Activated T-cell treated with anti-CD3 and anti-CD28 coated beads, Interleukin-2, amount 50 U/mL, for 72 hours (primary cell): Measurements from ENCODE around the gene CHD5. TPM values are rescaled to one million over a fixed set of nuclear protein-coding genes. Genes with fewer than 3 reads are reported as not detected.

ENCODE experiments used
- ATAC-seq, 2 donors: fragments of 150-1000 bp; cut with Tn5 transposase; replicated peaks in 1 of 2; 2 replicates each; pipeline ENCODE4 v1.10.0; 2021; ENCODE audit warnings: moderate library complexity in 2 of 2, mild to moderate bottlenecking in 1 of 2
- DNase-seq, 2 donors: peaks; one replicate each; pipeline ENCODE4 v3.0.0; 2021 to 2022; ENCODE audit warnings: mixed read lengths in 1 of 2
- H3K27ac Mint-ChIP-seq: one replicate; pipeline ENCODE4 v1.8.0; 2022; ENCODE audit warnings: mild to moderate bottlenecking, moderate library complexity, mixed read lengths
- H3K27me3 Mint-ChIP-seq: one replicate; pipeline ENCODE4 v1.8.0; 2022; ENCODE audit warnings: low read depth, mixed read lengths
- H3K36me3 Mint-ChIP-seq, 2 donors: one replicate each; pipeline ENCODE4 v1.8.0; 2022; ENCODE audit warnings: mixed read lengths in 2 of 2, mild to moderate bottlenecking in 1 of 2; ENCODE audit not compliant: insufficient read depth in 2 of 2
- H3K4me1 Mint-ChIP-seq: one replicate; pipeline ENCODE4 v1.8.0; 2022; ENCODE audit warnings: low read depth, mixed read lengths
- H3K4me3 Mint-ChIP-seq, 2 donors: one replicate each; pipeline ENCODE4 v1.8.0; 2022; ENCODE audit warnings: mild to moderate bottlenecking in 2 of 2, mixed read lengths in 2 of 2, moderate library complexity in 2 of 2
- H3K9me3 Mint-ChIP-seq, 2 donors: one replicate each; pipeline ENCODE4 v1.8.0; 2022; ENCODE audit warnings: mixed read lengths in 2 of 2
- total RNA-seq, 2 donors: library from RNA; stranded (reverse); gene quantifications; one replicate each; pipeline ENCODE4 v1.2.3, GENCODE V29; 2022

The CHD5 gene
- total RNA-seq, 2 donors from 2014 or later = 0.16 to 0.31 TPM

DNA sequence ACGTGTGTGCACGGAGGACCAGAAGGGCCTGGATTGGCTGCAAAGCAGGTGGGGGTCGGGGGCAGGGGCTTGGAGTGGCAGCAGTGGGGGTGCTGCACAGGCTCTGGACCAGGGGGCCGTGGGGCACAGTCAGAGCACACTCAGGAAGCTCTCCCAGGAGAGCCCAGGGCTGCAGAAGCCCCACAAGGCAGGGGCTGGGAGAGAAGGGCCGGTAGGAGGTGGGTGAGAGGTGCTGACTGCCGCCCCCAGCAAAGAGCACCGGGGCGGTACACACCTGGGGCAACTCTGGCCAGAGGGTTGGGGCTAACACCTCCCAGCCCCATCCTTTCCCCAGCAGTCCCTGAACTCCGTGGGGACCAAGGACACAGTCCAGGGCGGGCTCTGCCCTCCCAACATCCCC, 13.9 kb downstream of the CHD5 start:
- no peaks in the 10 kb centered on the region for H3K4me1 Mint-ChIP-seq

DNA sequence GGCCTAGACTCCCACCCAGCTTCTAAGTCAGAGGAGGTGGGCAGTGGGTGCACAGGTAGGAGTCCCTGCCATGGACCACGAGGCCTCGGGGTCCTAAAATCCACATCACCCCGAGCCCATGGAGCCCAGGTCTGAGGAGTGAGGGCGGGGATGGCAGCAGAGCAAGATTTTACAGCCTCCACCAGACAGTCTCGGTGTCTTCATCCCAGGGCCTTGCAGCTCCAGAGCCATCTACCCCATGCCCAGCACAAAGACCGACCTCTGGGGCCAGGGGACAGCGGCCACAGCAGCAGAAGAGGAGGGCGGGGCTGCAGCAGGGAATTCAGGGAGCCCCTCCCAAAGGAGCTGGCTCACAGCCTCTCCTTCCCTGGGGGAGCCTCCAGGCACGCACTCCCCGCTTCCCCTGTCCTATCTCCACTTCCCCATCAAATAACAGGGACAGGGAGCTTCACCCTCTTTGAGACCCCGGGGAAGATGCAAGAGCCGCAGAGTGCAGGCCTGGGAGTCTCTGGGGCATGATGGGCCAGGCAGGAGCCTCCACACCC, 14.6 kb downstream of the CHD5 start:
- Mint-ChIP-seq H3K36me3 (no peaks in the 10 kb centered on the region), H3K4me3 (no peak overlapping the region), H3K9me3 (no peaks in the 10 kb centered on the region), H3K4me1 (peaks cover 5% of the 10 kb centered on the region), H3K27me3 (peaks cover 25% of the 10 kb centered on the region), H3K27ac (no peak overlapping the region)
- DNase-seq = no peak
- ATAC-seq = no peak

More for the DNA sequence above, 13.9 kb downstream of the CHD5 start:
- H3K27me3 Mint-ChIP-seq = peaks cover 18% of the 10 kb centered on the region
- no peak overlapping the region for H3K27ac Mint-ChIP-seq
- no peaks in the 10 kb centered on the region for H3K36me3 Mint-ChIP-seq
- ATAC-seq = no peak
- no peak overlapping the region for H3K4me3 Mint-ChIP-seq
- no peaks in the 10 kb centered on the region for H3K9me3 Mint-ChIP-seq
- DNase-seq = no peak

DNA sequence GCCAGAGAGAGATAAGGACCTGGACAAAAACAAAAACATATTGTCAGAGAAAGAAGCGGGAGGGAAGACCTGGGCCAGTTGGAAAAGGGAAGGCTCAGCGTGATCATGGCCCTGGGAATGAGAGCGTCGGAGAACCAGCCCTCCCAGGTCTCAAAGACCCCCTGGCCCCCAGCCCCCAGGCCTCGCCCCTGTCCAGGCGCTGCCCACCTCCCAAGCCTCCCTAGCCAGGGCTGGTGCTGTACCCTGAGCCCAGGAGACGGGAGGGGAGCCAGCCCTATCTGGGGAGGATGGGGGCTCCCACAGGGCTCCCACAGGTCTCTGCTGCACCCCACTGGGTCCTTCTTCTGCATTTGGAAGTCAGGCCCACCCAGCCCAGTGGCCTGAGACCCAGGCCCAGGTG, 15.1 kb downstream of the CHD5 start:
- Mint-ChIP-seq H3K27me3 (peaks cover 25% of the 10 kb centered on the region), H3K4me1 (peaks cover 5% of the 10 kb centered on the region), H3K4me3 (no peak overlapping the region), H3K27ac (no peak overlapping the region), H3K9me3 (no peaks in the 10 kb centered on the region), H3K36me3 (no peaks in the 10 kb centered on the region)
- DNase-seq = no peak
- ATAC-seq = no peak

DNA sequence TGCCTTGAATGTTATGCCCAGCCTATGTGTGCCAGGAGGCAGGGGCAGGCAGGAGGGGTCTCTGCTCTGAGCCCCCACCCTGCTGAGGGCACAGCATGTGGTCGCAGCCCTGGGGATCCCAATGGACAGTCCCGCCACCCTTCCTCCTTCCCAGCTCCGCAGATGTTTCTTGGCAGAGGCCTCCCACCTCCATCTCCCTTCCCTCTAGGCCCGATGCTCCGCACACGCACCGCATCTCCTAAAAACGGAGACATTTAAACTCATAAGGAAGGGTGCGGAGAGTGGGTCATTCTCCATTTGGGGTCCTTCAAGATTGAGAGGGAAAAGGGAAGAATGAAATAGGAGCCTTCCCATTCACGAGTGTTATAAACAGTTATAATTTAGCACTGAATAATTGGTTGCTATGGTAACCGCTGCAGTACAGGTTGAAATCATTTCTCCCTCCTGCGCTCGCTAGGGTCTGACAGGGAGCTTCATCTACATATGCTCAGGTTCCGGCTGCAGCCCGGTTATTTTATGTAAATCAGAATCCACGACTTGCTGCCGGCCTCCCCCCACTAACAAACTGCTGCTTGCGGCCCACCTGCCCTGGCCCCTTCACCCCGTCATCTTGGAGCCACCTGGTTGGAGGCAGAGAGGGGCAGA, 16.0 kb downstream of the CHD5 start:
- ATAC-seq = no peak
- no peaks in the 10 kb centered on the region for H3K36me3 Mint-ChIP-seq
- no peak for DNase-seq
- no peak overlapping the region for H3K4me3 Mint-ChIP-seq
- no peaks in the 10 kb centered on the region for H3K9me3 Mint-ChIP-seq
- peaks cover 31% of the 10 kb centered on the region for H3K27me3 Mint-ChIP-seq
- H3K4me1 Mint-ChIP-seq = peaks cover 5% of the 10 kb centered on the region
- H3K27ac Mint-ChIP-seq = no peak overlapping the region

DNA sequence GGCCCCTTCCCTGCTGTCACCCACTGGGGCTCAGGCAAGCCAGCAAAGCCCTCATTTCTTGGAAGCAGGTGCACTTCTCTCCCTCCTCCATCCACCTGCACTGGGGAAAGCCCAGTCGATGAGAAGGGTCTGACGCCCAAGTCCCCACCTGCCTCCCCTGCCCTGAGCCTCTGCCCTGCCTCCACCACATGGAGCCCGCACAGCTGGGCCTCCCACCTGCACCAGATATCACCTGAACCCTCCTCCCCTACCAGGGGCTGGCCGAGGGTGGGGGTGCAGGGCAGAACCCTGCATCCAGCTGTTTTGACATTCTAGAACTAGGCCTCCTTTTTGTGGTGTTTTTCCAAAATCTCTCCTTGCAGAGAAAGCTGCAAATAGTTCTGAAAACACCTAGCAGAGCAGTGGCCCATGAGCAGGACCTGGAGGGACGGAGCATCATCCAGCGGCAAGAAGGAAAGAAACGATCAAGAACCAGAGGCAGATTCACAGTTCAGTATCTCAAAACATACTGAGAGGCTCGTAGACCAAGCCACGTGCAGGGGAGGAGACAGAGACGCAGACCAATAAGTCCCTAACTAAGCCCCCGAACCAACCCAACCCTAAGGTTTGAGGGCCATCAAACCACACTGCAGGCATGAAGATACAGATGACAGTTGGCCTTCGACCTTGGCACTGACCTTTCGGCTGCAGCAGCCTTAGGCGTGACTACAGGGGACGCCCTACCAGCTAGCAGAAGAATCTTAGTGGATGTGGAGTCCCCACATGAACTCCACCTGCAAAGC, 16.7 kb downstream of the CHD5 start:
- Mint-ChIP-seq H3K9me3 (no peaks in the 10 kb centered on the region), H3K4me1 (peaks cover 5% of the 10 kb centered on the region), H3K27me3 (peaks cover 30% of the 10 kb centered on the region), H3K36me3 (no peaks in the 10 kb centered on the region), H3K4me3 (no peak overlapping the region), H3K27ac (no peak overlapping the region)
- no peak for DNase-seq
- ATAC-seq = no peak

DNA sequence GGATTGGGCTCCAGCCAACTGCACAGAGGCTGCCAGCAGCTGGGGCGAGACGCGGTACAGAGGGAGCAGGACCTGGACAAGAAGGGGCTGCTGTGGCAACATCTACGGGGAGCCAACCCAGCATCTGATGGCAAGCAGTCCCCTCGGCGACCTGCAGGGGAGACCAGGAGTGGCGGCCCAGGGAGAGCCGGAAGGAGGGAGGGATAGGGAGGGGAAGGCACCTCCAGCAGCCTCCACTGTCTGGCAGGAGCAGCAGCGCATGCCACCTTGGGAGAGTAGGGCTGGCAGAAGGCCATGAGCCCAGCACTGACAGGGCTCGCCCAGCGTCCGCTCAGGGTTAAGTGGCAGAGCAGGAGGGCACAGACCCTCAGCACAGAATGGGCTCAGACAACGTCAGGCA, 17.3 kb downstream of the CHD5 start:
- no peak for ATAC-seq
- Mint-ChIP-seq H3K4me3 (no peak overlapping the region), H3K4me1 (peaks cover 10% of the 10 kb centered on the region), H3K27ac (no peak overlapping the region), H3K36me3 (no peaks in the 10 kb centered on the region), H3K27me3 (peaks cover 27% of the 10 kb centered on the region), H3K9me3 (no peaks in the 10 kb centered on the region)
- DNase-seq = no peak

DNA sequence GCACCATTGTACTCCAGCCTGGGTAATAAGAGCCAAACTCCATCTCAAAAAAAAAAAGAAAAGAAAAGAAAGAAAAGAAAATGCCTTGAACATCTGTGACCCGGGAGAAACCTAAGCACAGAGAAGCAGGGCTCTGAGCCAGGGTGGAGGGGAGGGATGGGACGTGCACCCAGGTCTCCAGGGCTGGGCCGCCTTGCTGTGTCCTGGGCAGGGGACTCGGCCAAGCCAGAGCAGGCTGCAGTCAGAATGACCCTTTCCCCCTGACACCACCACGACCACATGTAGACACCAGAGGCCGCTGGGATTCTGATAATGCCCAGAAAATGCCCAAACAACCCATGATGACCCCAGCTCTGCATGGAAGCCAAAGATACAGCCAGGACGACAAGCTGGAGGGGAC, 17.8 kb downstream of the CHD5 start:
- peaks cover 14% of the 10 kb centered on the region for H3K4me1 Mint-ChIP-seq
- no peaks in the 10 kb centered on the region for H3K36me3 Mint-ChIP-seq
- H3K27ac Mint-ChIP-seq = no peak overlapping the region
- H3K27me3 Mint-ChIP-seq = peaks cover 27% of the 10 kb centered on the region
- DNase-seq (no peak), ATAC-seq (no peak)
- H3K9me3 Mint-ChIP-seq = no peaks in the 10 kb centered on the region
- no peak overlapping the region for H3K4me3 Mint-ChIP-seq

DNA sequence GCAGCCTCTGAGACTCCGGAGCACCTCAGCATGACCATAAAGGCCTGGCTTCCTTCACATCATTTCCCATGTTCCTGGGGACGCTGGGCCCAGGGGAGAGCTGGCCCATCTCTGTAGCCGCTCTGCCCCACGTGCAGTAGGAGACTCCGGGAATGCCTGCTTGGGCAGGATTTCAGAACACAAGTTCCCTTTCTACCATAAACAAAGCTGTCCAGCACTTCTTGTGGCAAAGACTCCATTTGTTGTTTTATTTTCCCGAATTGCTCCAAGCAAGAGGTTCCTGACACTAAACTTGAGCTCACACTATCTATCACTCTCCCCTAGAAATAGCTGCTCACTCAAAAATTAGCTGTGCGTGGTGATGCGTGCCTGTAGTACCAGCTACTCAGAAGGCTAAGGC, 21.9 kb downstream of the CHD5 start:
- H3K27me3 Mint-ChIP-seq = peaks cover 20% of the 10 kb centered on the region
- no peak overlapping the region for H3K27ac Mint-ChIP-seq
- no peaks in the 10 kb centered on the region for H3K36me3 Mint-ChIP-seq
- peaks cover 14% of the 10 kb centered on the region for H3K4me1 Mint-ChIP-seq
- DNase-seq = no peak
- no peak overlapping the region for H3K4me3 Mint-ChIP-seq
- no peaks in the 10 kb centered on the region for H3K9me3 Mint-ChIP-seq
- ATAC-seq = no peak

DNA sequence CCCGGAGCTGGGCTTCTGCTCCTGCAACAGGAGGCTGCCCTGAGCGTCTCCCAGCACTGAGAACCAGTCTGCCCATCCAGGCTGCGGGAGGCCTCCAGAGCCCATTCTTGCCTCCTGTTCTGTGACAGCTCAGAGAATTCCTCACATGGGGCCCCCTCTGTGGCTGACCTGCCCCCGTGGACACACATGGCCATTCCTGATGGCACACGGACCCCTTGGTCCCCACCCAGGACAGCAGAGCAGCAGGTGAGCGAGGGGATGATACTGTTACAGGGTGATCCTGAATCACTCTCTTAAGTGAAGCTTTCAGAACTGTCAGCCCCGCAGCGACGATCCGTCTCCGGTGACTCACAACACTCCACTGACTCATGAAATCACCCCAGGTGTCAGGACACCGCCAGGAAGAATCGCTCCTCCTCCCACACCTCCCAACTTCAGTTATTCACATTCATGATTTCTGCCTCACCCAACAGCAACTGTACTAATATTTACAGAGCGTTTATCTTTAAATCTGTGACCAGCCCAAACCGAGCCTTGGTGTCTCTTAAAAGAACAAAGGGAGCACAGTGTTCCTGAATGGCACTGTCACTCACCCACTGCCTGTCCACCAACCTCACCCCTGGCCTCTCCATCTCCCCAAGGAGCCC, 22.5 kb downstream of the CHD5 start:
- no peak overlapping the region for H3K4me3 Mint-ChIP-seq
- peaks cover 20% of the 10 kb centered on the region for H3K27me3 Mint-ChIP-seq
- no peaks in the 10 kb centered on the region for H3K36me3 Mint-ChIP-seq
- H3K4me1 Mint-ChIP-seq = peaks cover 14% of the 10 kb centered on the region
- H3K9me3 Mint-ChIP-seq = no peaks in the 10 kb centered on the region
- H3K27ac Mint-ChIP-seq = no peak overlapping the region
- DNase-seq (peak; percentile 32 to 37), ATAC-seq (peak; percentile 74 to 84)

DNA sequence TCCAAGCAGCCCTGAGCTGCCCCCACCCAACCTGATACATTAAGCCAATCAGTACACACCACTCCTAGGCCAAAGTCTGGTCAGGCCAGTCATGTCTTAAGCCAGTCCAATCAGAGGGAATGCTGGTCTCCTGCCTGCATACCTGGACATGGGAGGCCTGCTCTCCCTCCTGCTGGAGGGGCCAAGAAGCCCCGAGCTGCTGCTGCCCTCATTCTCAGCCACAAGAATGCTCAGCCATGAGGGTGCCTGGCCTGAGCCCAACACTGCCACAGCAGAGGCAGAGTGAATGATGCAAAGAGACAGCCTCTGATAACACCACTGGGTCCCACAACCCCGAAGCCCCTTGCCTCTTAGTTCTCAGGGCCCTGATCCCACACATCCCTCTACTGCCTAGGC, 23.0 kb downstream of the CHD5 start:
- DNase-seq = no peak
- H3K27me3 Mint-ChIP-seq = peaks cover 20% of the 10 kb centered on the region
- no peak for ATAC-seq
- H3K36me3 Mint-ChIP-seq = no peaks in the 10 kb centered on the region
- H3K4me3 Mint-ChIP-seq = no peak overlapping the region
- H3K4me1 Mint-ChIP-seq = peaks cover 14% of the 10 kb centered on the region
- H3K9me3 Mint-ChIP-seq = no peaks in the 10 kb centered on the region
- H3K27ac Mint-ChIP-seq = no peak overlapping the region

DNA sequence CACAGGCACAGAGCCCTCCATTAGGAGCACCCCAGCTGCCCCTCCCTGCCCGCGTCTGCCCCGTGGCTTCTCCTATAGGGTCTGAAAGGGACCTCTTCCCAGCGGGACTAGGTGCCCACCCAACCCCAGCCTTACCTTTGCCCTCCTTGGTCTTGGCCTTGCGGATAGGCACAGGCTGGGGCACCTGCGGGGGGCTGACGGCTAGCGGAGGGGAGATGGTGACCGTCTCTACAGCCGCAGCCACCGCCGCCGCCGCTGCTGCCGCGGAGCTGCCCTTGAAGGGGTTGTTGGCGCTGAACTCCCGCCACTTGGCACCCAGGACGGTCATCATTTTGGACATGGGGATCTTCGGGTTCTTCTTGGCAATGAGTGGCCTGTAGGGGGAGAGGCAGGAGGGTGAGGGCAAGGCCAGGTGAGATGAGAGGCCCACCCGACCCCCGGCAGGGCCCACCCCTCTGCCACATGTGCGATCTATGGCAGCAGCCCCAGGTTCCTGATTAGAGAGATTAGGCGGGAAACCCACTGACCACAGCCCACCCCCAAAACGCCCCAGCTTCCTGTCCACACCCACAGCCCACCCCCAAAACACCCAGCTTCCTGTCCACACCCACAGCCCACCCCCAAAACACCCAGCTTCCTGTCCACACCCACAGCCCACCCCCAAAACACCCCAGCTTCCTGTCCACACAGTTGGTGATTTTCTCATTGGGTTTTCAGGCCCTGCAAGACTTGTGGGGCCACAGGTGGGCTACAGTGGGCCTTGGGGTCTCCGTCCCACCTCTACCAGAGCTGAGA, 25.4 kb downstream of the CHD5 start:
- Mint-ChIP-seq H3K9me3 (no peaks in the 10 kb centered on the region), H3K36me3 (no peaks in the 10 kb centered on the region), H3K4me1 (peaks cover 10% of the 10 kb centered on the region), H3K27me3 (peaks cover 8% of the 10 kb centered on the region), H3K4me3 (no peak overlapping the region), H3K27ac (no peak overlapping the region)
- no peak for ATAC-seq
- no peak for DNase-seq

DNA sequence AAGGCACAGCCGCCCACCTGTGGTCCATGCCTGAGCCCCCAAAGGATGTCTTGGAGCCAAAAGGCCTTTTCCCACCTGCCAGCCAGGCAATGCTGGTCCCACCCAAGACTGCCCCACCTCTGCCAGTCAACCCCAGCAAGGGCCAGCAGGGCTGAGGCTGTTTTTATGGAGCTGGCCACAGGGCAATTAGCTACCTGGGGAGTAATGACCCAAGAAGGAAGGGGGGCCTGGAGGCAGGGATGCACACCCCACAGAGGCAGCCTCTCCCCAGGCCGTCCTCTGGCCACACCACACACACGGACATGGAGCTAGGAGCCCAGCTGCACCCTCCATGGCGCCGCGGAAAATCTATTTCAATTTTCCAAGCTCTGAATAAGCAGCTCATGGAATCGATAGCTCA, 27.2 kb downstream of the CHD5 start:
- Mint-ChIP-seq H3K4me3 (no peak overlapping the region), H3K27ac (no peak overlapping the region), H3K36me3 (no peaks in the 10 kb centered on the region), H3K9me3 (no peaks in the 10 kb centered on the region), H3K27me3 (peaks cover 6% of the 10 kb centered on the region), H3K4me1 (peaks cover 13% of the 10 kb centered on the region)
- DNase-seq (no peak), ATAC-seq (no peak)

DNA sequence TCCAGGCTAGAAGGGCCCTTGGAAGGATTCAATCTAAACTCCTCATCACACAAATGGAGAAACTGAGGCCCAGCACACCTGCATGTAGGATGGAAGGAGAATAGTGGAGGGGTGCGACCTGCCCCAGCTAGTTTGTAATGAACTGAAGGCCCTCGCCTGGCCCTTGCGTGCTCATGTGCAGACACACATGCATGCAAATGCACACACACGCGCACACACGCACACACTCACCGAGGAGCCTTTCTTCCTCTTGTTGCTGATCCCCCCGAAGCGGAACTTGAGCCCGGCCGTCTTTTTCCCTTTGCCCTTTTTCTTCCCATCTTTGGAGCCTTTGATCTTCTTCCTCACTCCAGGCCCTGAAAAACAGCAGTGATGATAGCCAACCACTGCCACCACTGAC, 27.9 kb downstream of the CHD5 start:
- no peak for DNase-seq
- no peak overlapping the region for H3K27ac Mint-ChIP-seq
- ATAC-seq = no peak
- H3K4me1 Mint-ChIP-seq = peaks cover 8% of the 10 kb centered on the region
- H3K27me3 Mint-ChIP-seq = peaks cover 7% of the 10 kb centered on the region
- no peak overlapping the region for H3K4me3 Mint-ChIP-seq
- no peaks in the 10 kb centered on the region for H3K36me3 Mint-ChIP-seq
- H3K9me3 Mint-ChIP-seq = no peaks in the 10 kb centered on the region
